ENCODE results near the gene C16orf78.

DNA sequence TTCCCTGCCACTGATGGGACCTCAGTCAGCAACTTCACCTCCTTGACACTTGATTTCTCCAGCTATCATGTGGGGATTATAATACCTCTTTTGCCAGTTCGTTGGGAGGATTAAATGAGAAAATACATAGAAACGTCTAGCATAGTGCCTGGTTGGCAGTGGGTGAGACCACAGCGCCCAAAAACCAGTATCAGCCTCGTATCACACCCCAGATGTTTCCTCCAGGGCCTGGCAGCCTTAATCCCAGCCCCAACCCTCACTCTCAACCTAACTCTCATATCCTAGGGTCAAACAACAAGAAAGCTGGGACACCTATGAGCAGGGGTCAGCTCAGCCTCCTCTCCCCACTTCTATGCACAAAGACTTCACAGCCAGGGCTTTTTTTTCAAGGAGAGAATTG is 14.0 kb upstream of the C16orf78 start:
- TF ChIP-seq, protein P1, sequence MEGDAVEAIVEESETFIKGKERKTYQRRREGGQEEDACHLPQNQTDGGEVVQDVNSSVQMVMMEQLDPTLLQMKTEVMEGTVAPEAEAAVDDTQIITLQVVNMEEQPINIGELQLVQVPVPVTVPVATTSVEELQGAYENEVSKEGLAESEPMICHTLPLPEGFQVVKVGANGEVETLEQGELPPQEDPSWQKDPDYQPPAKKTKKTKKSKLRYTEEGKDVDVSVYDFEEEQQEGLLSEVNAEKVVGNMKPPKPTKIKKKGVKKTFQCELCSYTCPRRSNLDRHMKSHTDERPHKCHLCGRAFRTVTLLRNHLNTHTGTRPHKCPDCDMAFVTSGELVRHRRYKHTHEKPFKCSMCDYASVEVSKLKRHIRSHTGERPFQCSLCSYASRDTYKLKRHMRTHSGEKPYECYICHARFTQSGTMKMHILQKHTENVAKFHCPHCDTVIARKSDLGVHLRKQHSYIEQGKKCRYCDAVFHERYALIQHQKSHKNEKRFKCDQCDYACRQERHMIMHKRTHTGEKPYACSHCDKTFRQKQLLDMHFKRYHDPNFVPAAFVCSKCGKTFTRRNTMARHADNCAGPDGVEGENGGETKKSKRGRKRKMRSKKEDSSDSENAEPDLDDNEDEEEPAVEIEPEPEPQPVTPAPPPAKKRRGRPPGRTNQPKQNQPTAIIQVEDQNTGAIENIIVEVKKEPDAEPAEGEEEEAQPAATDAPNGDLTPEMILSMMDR (IDR thresholded peaks at IDR 0.05 in 4 of 5, conservative IDR thresholded peaks at IDR 0.05 in 1 of 5), result no peak
- no peak for TF ChIP-seq POLR2A (IDR thresholded peaks at IDR 0.05)

Measured in gastrocnemius medialis (tissue), 4 donors.